H9 (cell line): ENCODE results near the gene RAB3IL1. TPM values are rescaled to one million over a fixed set of nuclear protein-coding genes. Genes with fewer than 3 reads are reported as not detected.

Experiments used
- DNase-seq: peaks from one replicate; pipeline ENCODE4 v3.0.0-alpha.2; 2017
- H2AFZ ChIP-seq: one replicate; pipeline ENCODE4 v1.6.1; 2013; ENCODE audit warnings: mild to moderate bottlenecking, low read length, control low read depth, moderate library complexity
- H2AK5ac ChIP-seq: 2 replicates; pipeline ENCODE4 v1.6.1; 2013; ENCODE audit warnings: low read length, control low read depth, mixed read lengths; ENCODE audit not compliant: insufficient read length
- H2BK120ac ChIP-seq: one replicate; pipeline ENCODE4 v1.6.1; 2013; ENCODE audit warnings: low read depth, mild to moderate bottlenecking, low read length, control low read depth, inconsistent platforms; ENCODE audit not compliant: poor library complexity, severe bottlenecking
- H2BK12ac ChIP-seq: 2 replicates; pipeline ENCODE4 v1.6.1; 2013; ENCODE audit warnings: low read length, control low read depth, mixed read lengths, low read depth; ENCODE audit not compliant: insufficient read length
- H2BK15ac ChIP-seq: 2 replicates; pipeline ENCODE4 v1.6.1; 2013; ENCODE audit warnings: low read depth, low read length, control low read depth
- H2BK20ac ChIP-seq: one replicate; pipeline ENCODE4 v1.6.1; 2013; ENCODE audit warnings: low read depth, mild to moderate bottlenecking, low read length, control low read depth, inconsistent platforms; ENCODE audit not compliant: poor library complexity, severe bottlenecking
- H2BK5ac ChIP-seq: 2 replicates; pipeline ENCODE4 v1.6.1; 2013; ENCODE audit warnings: low read length, control low read depth, mixed read lengths; ENCODE audit not compliant: insufficient read length
- H3K14ac ChIP-seq: 2 replicates; pipeline ENCODE4 v1.6.1; 2013; ENCODE audit warnings: low read length, control low read depth; ENCODE audit not compliant: insufficient read depth
- H3K18ac ChIP-seq: 2 replicates; pipeline ENCODE4 v1.6.1; 2013; ENCODE audit warnings: low read depth, mild to moderate bottlenecking, mixed read lengths, low read length, control low read depth; ENCODE audit not compliant: insufficient read length
- H3K23ac ChIP-seq: 2 replicates; pipeline ENCODE4 v1.6.1; 2013; ENCODE audit warnings: low read length, control low read depth, mixed read lengths, low read depth; ENCODE audit not compliant: insufficient read length
- H3K23me2 ChIP-seq: 2 replicates; pipeline ENCODE4 v1.6.1; 2013; ENCODE audit warnings: low read depth, mild to moderate bottlenecking, mixed read lengths, low read length, control low read depth; ENCODE audit not compliant: insufficient read length, poor library complexity, severe bottlenecking
- H3K27ac ChIP-seq: 2 replicates; pipeline ENCODE4 v1.5.1; 2013; ENCODE audit warnings: low read length, control low read depth, mixed read lengths, low read depth; ENCODE audit not compliant: insufficient read length
- H3K27me3 ChIP-seq: 2 replicates; pipeline ENCODE4 v1.6.1; 2013; ENCODE audit warnings: low read length, control low read depth, inconsistent platforms; ENCODE audit not compliant: insufficient read depth
- H3K4ac ChIP-seq: 2 replicates; pipeline ENCODE4 v1.6.1; 2013; ENCODE audit warnings: low read depth, mild to moderate bottlenecking, control low read depth, inconsistent platforms, low read length, moderate library complexity
- H3K4me1 ChIP-seq: 2 replicates; pipeline ENCODE4 v1.6.1; 2013; ENCODE audit warnings: low read length, control low read depth, inconsistent platforms; ENCODE audit not compliant: insufficient read depth
- H3K4me2 ChIP-seq: 2 replicates; pipeline ENCODE4 v1.6.1; 2013; ENCODE audit warnings: low read length, control low read depth, mixed read lengths; ENCODE audit not compliant: insufficient read length, insufficient read depth
- H3K56ac ChIP-seq: 2 replicates; pipeline ENCODE4 v1.6.1; 2013; ENCODE audit warnings: low read depth, mild to moderate bottlenecking, mixed read lengths, low read length, control low read depth; ENCODE audit not compliant: insufficient read length
- H3K79me1 ChIP-seq: 2 replicates; pipeline ENCODE4 v1.6.1; 2013; ENCODE audit warnings: low read depth, mild to moderate bottlenecking, moderate library complexity, low read length, control low read depth, inconsistent platforms; ENCODE audit not compliant: insufficient read depth, poor library complexity, severe bottlenecking
- H3K79me2 ChIP-seq: 2 replicates; pipeline ENCODE4 v1.6.1; 2013; ENCODE audit warnings: low read length, control low read depth, inconsistent platforms; ENCODE audit not compliant: insufficient read depth
- H3K9ac ChIP-seq: 2 replicates; pipeline ENCODE4 v1.6.1; 2013; ENCODE audit warnings: low read length, control low read depth, mixed read lengths; ENCODE audit not compliant: insufficient read length; ENCODE audit errors: extremely low read depth
- H3K9me3 ChIP-seq: one replicate; pipeline ENCODE4 v1.6.1; 2013; ENCODE audit warnings: low read depth, low read length, inconsistent platforms; ENCODE audit not compliant: control insufficient read depth
- H3T11ph ChIP-seq: one replicate; pipeline ENCODE4 v1.6.1; 2013; ENCODE audit warnings: mild to moderate bottlenecking, low read length, control low read depth, inconsistent platforms
- H4K20me1 ChIP-seq: one replicate; pipeline ENCODE4 v1.6.1; 2013; ENCODE audit not compliant: control insufficient read depth, insufficient read length, insufficient read depth
- H4K5ac ChIP-seq: 2 replicates; pipeline ENCODE4 v1.6.1; 2013; ENCODE audit warnings: low read depth, mild to moderate bottlenecking, mixed read lengths, low read length, control low read depth; ENCODE audit not compliant: insufficient read length
- H4K8ac ChIP-seq: replicated peaks from 2 replicates; pipeline ENCODE4 v1.6.1; 2013; ENCODE audit warnings: low read length, control low read depth, mixed read lengths, low read depth; ENCODE audit not compliant: insufficient read length
- H4K91ac ChIP-seq: 2 replicates; pipeline ENCODE4 v1.6.1; 2013; ENCODE audit warnings: low read depth, mild to moderate bottlenecking, moderate library complexity, mixed read lengths, low read length, control low read depth; ENCODE audit not compliant: insufficient read length
- H3K27ac Mint-ChIP-seq, 3 experiments: 2 replicates in 2 of 3; 3 replicates in 1 of 3; pipeline ENCODE4 v1.8.0; 2020 to 2021; ENCODE audit warnings: mixed read lengths in 3 of 3, mild to moderate bottlenecking in 1 of 3, moderate library complexity in 1 of 3
- H3K27me3 Mint-ChIP-seq: 2 replicates; pipeline ENCODE4 v1.8.0; 2021; ENCODE audit warnings: low read depth, mild to moderate bottlenecking, moderate library complexity, mixed read lengths
- H3K36me3 Mint-ChIP-seq, 3 experiments: 2 replicates in 2 of 3; 3 replicates in 1 of 3; pipeline ENCODE4 v1.8.0; 2020 to 2021; ENCODE audit warnings: low read depth in 3 of 3, mixed read lengths in 3 of 3; ENCODE audit not compliant: insufficient read depth in 1 of 3
- H3K4me1 Mint-ChIP-seq, 2 experiments: 2 replicates each; pipeline ENCODE4 v1.8.0; 2020; ENCODE audit warnings: mixed read lengths in 2 of 2
- H3K4me3 Mint-ChIP-seq, 2 experiments: 2 replicates in 1 of 2; 3 replicates in 1 of 2; pipeline ENCODE4 v1.8.0; 2020 to 2021; ENCODE audit warnings: mild to moderate bottlenecking in 2 of 2, mixed read lengths in 2 of 2, moderate library complexity in 1 of 2
- H3K9me3 Mint-ChIP-seq, 2 experiments: 2 replicates in 1 of 2; 3 replicates in 1 of 2; pipeline ENCODE4 v1.8.0; 2020; ENCODE audit warnings: mild to moderate bottlenecking in 2 of 2, mixed read lengths in 2 of 2, moderate library complexity in 1 of 2
- CTCF ChIP-seq: fragments of 200-600 bp; sonication (generic); conservative IDR thresholded peaks from 3 replicates; pipeline ENCODE4 v1.8.0; 2021; ENCODE audit warnings: antibody characterized with exemption, mild to moderate bottlenecking
- WGBS: extraction: QIAGEN DNeasy Blood & Tissue Kit; methylation state at CpG from one replicate; pipeline ENCODE4 v1.1.7; 2013; ENCODE audit warnings: missing lambda C conversion rate, low lambda C conversion rate, mixed read lengths; ENCODE audit not compliant: insufficient read length; ENCODE audit errors: extremely low coverage; 5-methylcytosine and 5-hydroxymethylcytosine counted together
- total RNA-seq: library from RNA; stranded (reverse); gene quantifications from 2 replicates; pipeline ENCODE4 v1.2.1, GENCODE V29; 2021

Gene RAB3IL1
- total RNA-seq, 1 experiment from 2014 or later, result 2.4 TPM

GRCh38 chr11:61902313-61902712 is 15.1 kb downstream of the RAB3IL1 start:
- H2BK12ac ChIP-seq, result no peak overlapping the region
- Mint-ChIP-seq H3K27ac (no peak overlapping the region), H3K4me1 (peaks cover 6 to 35% of the 10 kb centered on the region in 2 experiments), H3K36me3 (no peaks in the 10 kb centered on the region), H3K4me3 (no peak overlapping the region), H3K27me3 (peaks cover 7% of the 10 kb centered on the region), H3K9me3 (no peaks in the 10 kb centered on the region)
- no peak overlapping the region for H2AFZ ChIP-seq
- no peak for DNase-seq
- H2BK20ac ChIP-seq, result no peak overlapping the region
- no peak overlapping the region for H2AK5ac ChIP-seq
- no peaks in the 10 kb centered on the region for H3K23me2 ChIP-seq
- no peaks in the 10 kb centered on the region for H3K4me1 ChIP-seq
- H3K27ac ChIP-seq, result no peak overlapping the region
- no peaks in the 10 kb centered on the region for H4K20me1 ChIP-seq
- no peak overlapping the region for H4K91ac ChIP-seq
- no peak overlapping the region for H3K56ac ChIP-seq
- no peak overlapping the region for H3T11ph ChIP-seq
- H3K9me3 ChIP-seq, result no peaks in the 10 kb centered on the region
- H2BK15ac ChIP-seq, result no peak overlapping the region
- no CpG with 5 or more reads among the region's 11 CpGs for WGBS
- no peak overlapping the region for H2BK120ac ChIP-seq
- no peaks in the 10 kb centered on the region for H3K79me1 ChIP-seq
- H3K4me2 ChIP-seq, result no peak overlapping the region
- no peak overlapping the region; the same call in 1 of the 2 replicates for H3K14ac ChIP-seq
- no peak overlapping the region for H3K4ac ChIP-seq
- no peak overlapping the region for H4K5ac ChIP-seq
- H3K27me3 ChIP-seq, result no peaks in the 10 kb centered on the region
- no peak overlapping the region for H3K23ac ChIP-seq
- no peak for TF ChIP-seq CTCF
- no peak overlapping the region for H3K18ac ChIP-seq
- H3K79me2 ChIP-seq, result no peaks in the 10 kb centered on the region
- no peak overlapping the region for H4K8ac ChIP-seq
- no peak overlapping the region for H2BK5ac ChIP-seq
- H3K9ac ChIP-seq, result no peak overlapping the region
